BLaER1 (cell line): ENCODE results near the gene SLC9A7.

Source experiments
- H3K27ac ChIP-seq: shearing (Covaris generic); formaldehyde crosslinking; 2 replicates; pipeline ENCODE4 v1.8.1; 2022
- H3K27me3 ChIP-seq: shearing (Covaris generic); formaldehyde crosslinking; 2 replicates; pipeline ENCODE4 v1.8.1; 2022
- H3K36me3 ChIP-seq: shearing (Covaris generic); formaldehyde crosslinking; 2 replicates; pipeline ENCODE4 v1.8.1; 2022
- H3K4me1 ChIP-seq: shearing (Covaris generic); formaldehyde crosslinking; 2 replicates; pipeline ENCODE4 v1.8.1; 2022
- H3K4me2 ChIP-seq: shearing (Covaris generic); formaldehyde crosslinking; 2 replicates; pipeline ENCODE4 v1.8.1; 2022
- H3K4me3 ChIP-seq: shearing (Covaris generic); formaldehyde crosslinking; 2 replicates; pipeline ENCODE4 v1.8.1; 2022
- H3K9ac ChIP-seq: shearing (Covaris generic); formaldehyde crosslinking; 2 replicates; pipeline ENCODE4 v1.8.1; 2022
- H3K9me3 ChIP-seq: shearing (Covaris generic); formaldehyde crosslinking; 2 replicates; pipeline ENCODE4 v1.8.1; 2022
- H4K20me1 ChIP-seq: shearing (Covaris generic); formaldehyde crosslinking; 2 replicates; pipeline ENCODE4 v1.8.1; 2022
- Cebpa-rat ChIP-seq: shearing (Covaris generic); IDR thresholded peaks from 2 replicates; pipeline ENCODE4 v1.8.1; 2022

Gene SLC9A7

DNA sequence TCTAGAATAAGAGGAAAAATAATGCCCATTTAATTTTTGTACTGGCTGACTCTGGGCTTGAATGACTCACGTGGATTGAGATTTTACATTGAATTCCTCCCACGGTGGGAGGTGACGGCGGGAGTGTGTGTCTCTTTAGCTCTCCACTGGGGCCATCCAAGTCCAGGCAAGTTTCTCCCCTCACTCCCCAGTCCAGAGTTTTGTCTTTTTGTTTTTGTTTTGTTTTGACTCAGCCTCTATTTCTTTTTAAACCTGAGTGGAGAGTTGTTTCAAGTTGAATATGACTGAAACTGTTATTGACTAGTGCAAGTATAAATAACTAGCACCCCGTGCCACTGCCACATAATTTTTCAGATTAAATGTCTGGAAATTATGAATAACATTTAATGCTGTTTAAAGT is 171.8 kb downstream of the SLC9A7 start:
- no peaks in the 10 kb centered on the region; the same call in 1 of the 2 replicates for H3K36me3 ChIP-seq
- no peak overlapping the region for H3K4me3 ChIP-seq
- no peaks in the 10 kb centered on the region for H3K27me3 ChIP-seq
- no peak for TF ChIP-seq Cebpa-rat
- peaks cover 82% of the 10 kb centered on the region for H3K4me1 ChIP-seq
- peak overlapping the region; percentile 77 for H3K4me2 ChIP-seq
- H3K27ac ChIP-seq, result 0 out of 2 replicates have a peak overlapping the region, but pooled peaks have one; percentile 52
- H4K20me1 ChIP-seq, result no peaks in the 10 kb centered on the region
- H3K9ac ChIP-seq, result no peak overlapping the region
- H3K9me3 ChIP-seq, result peaks cover 7% of the 10 kb centered on the region

DNA sequence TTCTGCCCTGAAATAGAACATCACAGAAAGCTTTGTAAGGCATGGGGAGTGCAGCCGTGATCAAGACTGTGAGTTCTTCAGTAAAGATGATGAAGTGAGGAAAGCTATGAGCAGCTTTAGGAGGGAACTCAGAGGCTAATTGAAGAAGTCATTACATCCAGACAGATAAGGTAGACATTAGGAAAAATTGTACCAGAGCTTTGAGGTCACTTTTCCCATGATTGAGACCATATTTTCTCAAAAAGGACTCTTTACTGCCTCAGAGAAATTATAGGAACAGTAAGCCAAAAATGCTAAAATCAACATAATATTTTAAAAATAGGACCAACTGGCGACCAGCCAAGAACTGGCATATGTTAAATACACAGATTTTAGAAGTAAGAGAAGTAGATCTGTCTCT is 174.2 kb downstream of the SLC9A7 start:
- no peak for TF ChIP-seq Cebpa-rat
- H3K4me1 ChIP-seq, result peaks cover 75% of the 10 kb centered on the region
- H3K27me3 ChIP-seq, result no peaks in the 10 kb centered on the region
- no peak overlapping the region for H3K4me3 ChIP-seq
- no peak overlapping the region for H3K27ac ChIP-seq
- peaks cover 4% of the 10 kb centered on the region; the same call in 1 of the 2 replicates for H3K36me3 ChIP-seq
- no peaks in the 10 kb centered on the region for H3K9me3 ChIP-seq
- H3K4me2 ChIP-seq, result peak overlapping the region; percentile 52
- no peaks in the 10 kb centered on the region for H4K20me1 ChIP-seq
- H3K9ac ChIP-seq, result peak overlapping the region; percentile 6; the same call in 1 of the 2 replicates

- TF ChIP-seq Cebpa-rat, result no peak
- Histone ChIP-seq H3K27me3 (no peaks in the 10 kb centered on the region), H3K9me3 (no peaks in the 10 kb centered on the region), H3K4me1 (peaks cover 76% of the 10 kb centered on the region), H3K4me3 (no peak overlapping the region), H3K9ac (no peak overlapping the region), H4K20me1 (no peaks in the 10 kb centered on the region), H3K36me3 (peaks cover 18% of the 10 kb centered on the region; the same call in 1 of the 2 replicates), H3K27ac (no peak overlapping the region), H3K4me2 (peak overlapping the region; percentile 11; the same call in 1 of the 2 replicates)
Observed at GRCh38 chrX:46582966-46583365, 176.0 kb downstream of the SLC9A7 start.

GRCh38 chrX:46582325-46582724 is 176.6 kb downstream of the SLC9A7 start:
- Histone ChIP-seq H3K27ac (no peak overlapping the region), H3K36me3 (peaks cover 19% of the 10 kb centered on the region; the same call in 1 of the 2 replicates), H3K4me1 (peaks cover 76% of the 10 kb centered on the region), H4K20me1 (no peaks in the 10 kb centered on the region), H3K4me3 (no peak overlapping the region), H3K9me3 (no peaks in the 10 kb centered on the region), H3K4me2 (no peak overlapping the region), H3K27me3 (no peaks in the 10 kb centered on the region), H3K9ac (no peak overlapping the region)
- TF ChIP-seq Cebpa-rat, result no peak

DNA sequence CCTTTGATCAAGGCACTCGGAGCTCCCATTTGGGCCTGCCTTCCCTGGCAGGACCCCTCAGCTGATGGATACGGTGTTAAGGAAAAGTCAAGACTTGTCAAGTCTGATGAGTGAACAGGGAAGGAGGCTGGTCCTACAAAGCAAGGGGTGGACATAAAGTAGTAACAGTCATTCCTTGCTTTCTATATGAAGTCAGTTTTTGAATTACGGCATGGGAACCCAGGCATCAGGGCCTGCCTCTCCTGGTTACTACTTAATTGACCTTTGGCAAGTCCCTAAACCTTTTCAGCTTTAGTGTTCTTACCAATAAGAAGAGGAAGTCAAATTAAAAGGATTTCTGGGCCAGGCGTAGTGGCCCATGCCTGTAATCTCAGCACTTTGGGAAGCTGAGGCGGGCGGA is 178.3 kb downstream of the SLC9A7 start:
- Histone ChIP-seq H3K4me2 (no peak overlapping the region), H3K9me3 (no peaks in the 10 kb centered on the region; the same call in 1 of the 2 replicates), H3K27me3 (no peaks in the 10 kb centered on the region), H3K4me1 (peaks cover 70% of the 10 kb centered on the region), H3K36me3 (peaks cover 19% of the 10 kb centered on the region; the same call in 1 of the 2 replicates), H3K9ac (no peak overlapping the region), H3K4me3 (no peak overlapping the region), H3K27ac (no peak overlapping the region), H4K20me1 (no peaks in the 10 kb centered on the region)
- TF ChIP-seq Cebpa-rat, result no peak

DNA sequence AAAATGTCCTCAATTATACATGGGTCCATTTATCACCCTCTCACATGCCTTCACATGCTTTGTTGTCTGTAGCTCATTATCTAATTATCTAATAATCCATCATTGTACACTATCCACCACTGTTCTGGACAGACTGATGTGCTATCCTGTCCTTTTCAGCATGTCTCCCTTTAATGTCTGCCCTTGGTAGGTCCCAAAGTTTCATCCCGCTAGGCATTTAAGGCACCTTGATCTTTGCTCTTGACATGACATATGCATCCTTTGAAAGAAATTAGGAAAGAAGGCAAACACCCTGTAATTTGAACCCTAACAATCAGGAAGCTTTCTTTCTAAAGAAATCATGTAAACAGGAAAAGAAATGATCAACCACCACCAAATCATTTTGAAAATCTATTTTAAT is 179.7 kb downstream of the SLC9A7 start:
- Histone ChIP-seq H3K27ac (no peak overlapping the region), H3K4me2 (peak overlapping the region; percentile 42), H3K36me3 (peaks cover 19% of the 10 kb centered on the region; the same call in 1 of the 2 replicates), H3K4me1 (peaks cover 57% of the 10 kb centered on the region), H3K27me3 (no peaks in the 10 kb centered on the region), H3K4me3 (no peak overlapping the region), H4K20me1 (no peaks in the 10 kb centered on the region), H3K9ac (no peak overlapping the region; the same call in 1 of the 2 replicates), H3K9me3 (peaks cover 13% of the 10 kb centered on the region)
- no peak for TF ChIP-seq Cebpa-rat

DNA sequence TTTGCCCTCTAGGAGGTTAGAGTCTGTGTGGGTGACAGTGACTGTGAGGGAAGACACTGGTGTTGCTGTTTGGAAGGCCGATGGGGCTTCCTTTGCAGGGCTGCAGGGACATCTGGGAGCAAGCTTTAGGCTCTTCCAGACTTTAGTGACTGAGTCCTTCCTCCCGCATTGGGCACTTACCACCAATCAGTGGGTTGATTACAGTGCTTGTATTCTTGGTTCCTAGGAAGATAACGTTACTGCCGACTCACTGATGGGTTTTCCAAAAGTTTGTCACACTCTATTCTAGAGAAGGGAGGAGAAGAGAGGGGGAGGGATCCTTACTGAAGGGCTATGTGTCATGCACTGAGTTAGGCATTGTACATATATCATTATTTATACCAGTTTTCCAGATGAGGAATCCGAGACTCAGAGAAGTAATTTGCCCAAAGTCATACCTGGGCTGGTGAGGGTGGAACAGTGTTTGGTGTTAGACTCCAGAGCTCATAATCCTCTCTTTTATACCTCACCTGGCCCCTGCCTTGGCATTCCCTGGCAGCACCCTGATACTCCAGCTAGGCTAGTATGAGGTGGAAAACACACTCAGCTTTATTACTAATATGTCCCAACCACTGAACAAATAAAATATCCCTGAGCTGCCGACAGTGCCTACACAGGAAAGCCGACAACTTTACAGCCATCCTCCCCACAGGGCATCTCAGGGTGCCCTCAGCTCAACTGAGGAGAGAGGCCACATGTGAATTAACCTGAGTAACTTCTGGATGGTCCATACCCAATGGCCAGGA is 181.5 kb downstream of the SLC9A7 start:
- H3K9me3 ChIP-seq, result peaks cover 24% of the 10 kb centered on the region
- H3K9ac ChIP-seq, result peak overlapping the region; percentile 51; the same call in 1 of the 2 replicates
- H3K4me2 ChIP-seq, result peak overlapping the region; percentile 84
- H3K27me3 ChIP-seq, result no peaks in the 10 kb centered on the region
- peaks cover 46% of the 10 kb centered on the region for H3K4me1 ChIP-seq
- TF ChIP-seq Cebpa-rat, result no peak
- peaks cover 19% of the 10 kb centered on the region; the same call in 1 of the 2 replicates for H3K36me3 ChIP-seq
- no peaks in the 10 kb centered on the region for H4K20me1 ChIP-seq
- no peak overlapping the region for H3K27ac ChIP-seq
- peak overlapping the region; percentile 77; the same call in 1 of the 2 replicates for H3K4me3 ChIP-seq

DNA sequence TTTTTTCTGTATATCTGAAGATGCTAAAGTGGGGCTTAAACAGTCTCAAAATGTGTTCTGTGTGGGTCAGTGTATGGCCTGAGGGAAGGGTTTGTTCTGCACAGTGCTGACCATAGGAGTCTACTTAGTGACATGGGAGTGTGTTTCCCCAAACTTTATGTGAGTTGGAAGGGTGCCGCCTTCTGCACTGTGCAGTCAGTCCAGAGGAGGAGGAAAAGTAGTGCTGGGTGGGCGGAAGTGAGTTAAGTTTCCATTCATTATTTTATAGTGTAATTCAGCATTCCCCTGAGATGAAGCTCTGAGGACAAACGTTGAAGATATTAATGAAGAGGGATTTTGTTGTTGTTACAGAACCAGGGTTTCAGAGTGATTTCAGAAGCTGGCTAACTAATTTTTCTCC is 182.5 kb downstream of the SLC9A7 start:
- Histone ChIP-seq H3K4me3 (peak overlapping the region; percentile 77), H3K4me1 (peaks cover 45% of the 10 kb centered on the region)
- no peak for TF ChIP-seq Cebpa-rat

DNA sequence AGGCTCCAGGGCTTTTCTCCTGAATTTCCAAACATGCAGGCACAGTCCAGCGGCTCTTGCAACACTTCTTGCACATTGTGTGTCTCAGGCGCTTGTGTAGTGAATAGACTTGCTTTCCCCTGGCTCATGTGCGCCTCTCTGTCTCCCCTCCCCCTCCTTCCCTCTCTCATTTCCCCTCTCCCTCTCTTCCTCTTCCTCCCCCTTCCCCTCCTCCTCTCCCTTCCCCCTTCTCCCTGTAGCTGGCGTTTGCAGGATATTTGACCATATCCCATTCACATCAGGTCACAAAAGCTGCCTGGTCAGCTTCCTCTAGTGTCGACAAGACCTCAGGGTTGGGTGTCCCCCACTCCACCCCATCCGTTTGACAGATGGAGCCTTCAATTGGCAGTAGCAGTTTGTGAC is 182.9 kb downstream of the SLC9A7 start:
- H3K4me1 ChIP-seq, result peaks cover 45% of the 10 kb centered on the region
- H3K27ac ChIP-seq, result peak overlapping the region; percentile 47; the same call in 1 of the 2 replicates
- peak overlapping the region; percentile 77 for H3K4me3 ChIP-seq
- H3K9ac ChIP-seq, result peak overlapping the region; percentile 72
- no peaks in the 10 kb centered on the region for H3K27me3 ChIP-seq
- no peak for TF ChIP-seq Cebpa-rat
- peak overlapping the region; percentile 84 for H3K4me2 ChIP-seq
- peaks cover 19% of the 10 kb centered on the region; the same call in 1 of the 2 replicates for H3K36me3 ChIP-seq
- H3K9me3 ChIP-seq, result peaks cover 24% of the 10 kb centered on the region
- H4K20me1 ChIP-seq, result no peaks in the 10 kb centered on the region

More for the DNA sequence above, 182.5 kb downstream of the SLC9A7 start:
- peaks cover 19% of the 10 kb centered on the region; the same call in 1 of the 2 replicates for H3K36me3 ChIP-seq
- H3K4me2 ChIP-seq, result peak overlapping the region; percentile 84
- peak overlapping the region; percentile 51; the same call in 1 of the 2 replicates for H3K9ac ChIP-seq
- 0 out of 2 replicates have a peak overlapping the region, but pooled peaks have one; percentile 18 for H3K27ac ChIP-seq
- peaks cover 24% of the 10 kb centered on the region for H3K9me3 ChIP-seq
- no peaks in the 10 kb centered on the region for H4K20me1 ChIP-seq
- no peaks in the 10 kb centered on the region for H3K27me3 ChIP-seq

DNA sequence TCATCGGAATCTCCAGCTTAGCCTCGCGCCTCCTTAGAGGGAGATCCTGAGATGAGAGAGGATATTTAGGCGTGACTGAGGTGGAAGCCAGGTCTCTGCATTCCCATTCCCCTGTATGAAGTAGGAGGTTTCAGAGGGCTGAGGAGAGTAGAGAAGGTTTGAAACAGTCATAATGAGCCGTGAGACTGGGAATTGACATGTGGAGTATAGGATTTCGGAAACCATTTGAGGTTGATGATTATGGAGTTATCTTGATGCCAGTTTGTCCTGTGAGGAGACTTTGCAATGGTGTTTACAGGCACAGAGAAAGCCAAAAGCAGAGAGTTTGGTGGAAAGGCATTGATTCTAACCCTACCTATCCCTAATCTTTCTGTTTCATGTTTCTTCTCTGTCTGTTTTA is 183.3 kb downstream of the SLC9A7 start:
- peaks cover 45% of the 10 kb centered on the region for H3K4me1 ChIP-seq
- peak overlapping the region; percentile 72 for H3K9ac ChIP-seq
- H3K27me3 ChIP-seq, result no peaks in the 10 kb centered on the region

More for the DNA sequence above, 183.3 kb downstream of the SLC9A7 start:
- TF ChIP-seq Cebpa-rat, result no peak
- peak overlapping the region; percentile 84 for H3K4me2 ChIP-seq
- H4K20me1 ChIP-seq, result no peaks in the 10 kb centered on the region
- H3K4me3 ChIP-seq, result peak overlapping the region; percentile 77
- H3K9me3 ChIP-seq, result peaks cover 24% of the 10 kb centered on the region
- H3K36me3 ChIP-seq, result peaks cover 16% of the 10 kb centered on the region; the same call in 1 of the 2 replicates
- H3K27ac ChIP-seq, result peak overlapping the region; percentile 47
